Measurements from ENCODE around the gene EFTUD2.

GRCh38 chr17:44940317-44940716, 41.1 kb upstream of the EFTUD2 start:
- TF ChIP-seq MAZ (IDR thresholded peaks at IDR 0.05; ENCODE audit: borderline replicate concordance, low read depth, low read length) (no peak), MAZ (CRISPR knock-in tag; IDR thresholded peaks at IDR 0.05; ENCODE audit: low read depth) (no peak), KDM4B (CRISPR knock-in tag; IDR thresholded peaks at IDR 0.05) (no peak), KLF11 (CRISPR knock-in tag; IDR thresholded peaks at IDR 0.05) (no peak), RELA (CRISPR knock-in tag; IDR thresholded peaks at IDR 0.05) (no peak), NKX3-1 (CRISPR knock-in tag; IDR thresholded peaks at IDR 0.05) (no peak), SIN3A (IDR thresholded peaks at IDR 0.05; ENCODE audit: borderline replicate concordance, low read depth, low read length) (no peak), GMEB1 (CRISPR knock-in tag; IDR thresholded peaks at IDR 0.05; ENCODE audit: borderline replicate concordance) (no peak), EP300 (IDR thresholded peaks at IDR 0.05; ENCODE audit: low read depth in 2 of 2, low read length in 2 of 2) (no peak), EP300 (CRISPR knock-in tag; IDR thresholded peaks at IDR 0.05; ENCODE audit: borderline replicate concordance) (no peak), THRA (CRISPR knock-in tag; IDR thresholded peaks at IDR 0.05; ENCODE audit: borderline replicate concordance) (no peak), ZNF10 (CRISPR knock-in tag; IDR thresholded peaks at IDR 0.05; ENCODE audit: borderline replicate concordance, low read depth) (no peak), KLF13 (CRISPR knock-in tag; IDR thresholded peaks at IDR 0.05) (no peak)
